SK-N-SH treated with all-trans-retinoic acid at 6 μM for 48 hours (cell line): ENCODE measurements around the gene TPCN1.

Source experiments
- ATAC-seq: fragments of 200-7000 bp; cut with Tn5 transposase; 3 replicates; pipeline ENCODE4 v1.9.1; 2020; ENCODE audit warnings: mild to moderate bottlenecking, moderate library complexity
- ARNTL ChIP-seq: fragments of 450-650 bp; formaldehyde crosslinking; IDR thresholded peaks from 2 replicates; pipeline ENCODE4 v1.5.0; 2020; ENCODE audit warnings: low read depth, mild to moderate bottlenecking, moderate library complexity, borderline replicate concordance
- BACH2 ChIP-seq: fragments of 250-450 bp; sonication (Bioruptor Pico); IDR thresholded peaks from 2 replicates; pipeline ENCODE4 v1.9.0; 2021; ENCODE audit warnings: mild to moderate bottlenecking, borderline replicate concordance
- CREB5 ChIP-seq: fragments of 250-450 bp; sonication (Bioruptor Pico); IDR thresholded peaks from 2 replicates; pipeline ENCODE4 v1.5.1; 2020; ENCODE audit warnings: low read depth, mild to moderate bottlenecking, moderate library complexity
- CSDC2 ChIP-seq: fragments of 250-450 bp; sonication (Bioruptor Pico); IDR thresholded peaks from 2 replicates; pipeline ENCODE4 v1.5.0; 2020; ENCODE audit warnings: mild to moderate bottlenecking, moderate library complexity
- GLIS3 ChIP-seq: fragments of 250-450 bp; sonication (Bioruptor Pico); IDR thresholded peaks from 2 replicates; pipeline ENCODE4 v1.5.0; 2020; ENCODE audit warnings: mild to moderate bottlenecking, moderate library complexity
- ISL1 ChIP-seq: fragments of 250-450 bp; sonication (Bioruptor Pico); IDR thresholded peaks from 2 replicates; pipeline ENCODE4 v2.1.2; 2022; ENCODE audit warnings: mild to moderate bottlenecking, moderate library complexity
- OSR1 ChIP-seq: fragments of 250-450 bp; sonication (Bioruptor Pico); IDR thresholded peaks from 2 replicates; pipeline ENCODE4 v1.8.0; 2022; ENCODE audit warnings: moderate library complexity, mild to moderate bottlenecking, inconsistent platforms
- PATZ1 ChIP-seq: fragments of 250-450 bp; sonication (Bioruptor Pico); IDR thresholded peaks from 2 replicates; pipeline ENCODE4 v1.8.0; 2020; ENCODE audit warnings: mild to moderate bottlenecking, moderate library complexity, borderline replicate concordance
- POU6F1 ChIP-seq: fragments of 250-450 bp; sonication (Bioruptor Pico); IDR thresholded peaks from 2 replicates; pipeline ENCODE4 v1.8.0; 2021; ENCODE audit warnings: low read depth, mild to moderate bottlenecking, moderate library complexity, borderline replicate concordance
- PPARA ChIP-seq: fragments of 250-450 bp; sonication (Bioruptor Pico); IDR thresholded peaks from 2 replicates; pipeline ENCODE4 v1.5.0; 2020; ENCODE audit warnings: mild to moderate bottlenecking, borderline replicate concordance
- RARB ChIP-seq: fragments of 250-450 bp; sonication (Bioruptor Pico); IDR thresholded peaks from 2 replicates; pipeline ENCODE4 v1.8.0; 2021; ENCODE audit warnings: mild to moderate bottlenecking, moderate library complexity
- TCF4 ChIP-seq: fragments of 250-450 bp; sonication (Bioruptor Pico); IDR thresholded peaks from 2 replicates; pipeline ENCODE4 v1.8.0; 2021; ENCODE audit warnings: mild to moderate bottlenecking, moderate library complexity, borderline replicate concordance
- TSHZ2 ChIP-seq: fragments of 250-450 bp; sonication (Bioruptor Pico); IDR thresholded peaks from 2 replicates; pipeline ENCODE4 v1.5.0; 2020; ENCODE audit warnings: mild to moderate bottlenecking, moderate library complexity
- ZC3H10 ChIP-seq: fragments of 250-450 bp; sonication (Bioruptor Pico); IDR thresholded peaks from 2 replicates; pipeline ENCODE4 v1.5.1; 2021; ENCODE audit warnings: mild to moderate bottlenecking, moderate library complexity
- ZFP3 ChIP-seq: fragments of 250-450 bp; sonication (Bioruptor Pico); IDR thresholded peaks from 2 replicates; pipeline ENCODE4 v1.5.0; 2020; ENCODE audit warnings: mild to moderate bottlenecking, moderate library complexity
- ZFP30 ChIP-seq: fragments of 450-650 bp; formaldehyde crosslinking; IDR thresholded peaks from 2 replicates; pipeline ENCODE4 v1.5.0; 2022; ENCODE audit warnings: mild to moderate bottlenecking, moderate library complexity
- ZNF565 ChIP-seq: fragments of 450-650 bp; formaldehyde crosslinking; conservative IDR thresholded peaks from 2 replicates; pipeline ENCODE4 v1.5.0; 2020; ENCODE audit warnings: low read depth, mild to moderate bottlenecking, moderate library complexity
- ZNF70 ChIP-seq: fragments of 450-650 bp; formaldehyde crosslinking; IDR thresholded peaks from 2 replicates; pipeline ENCODE4 v1.5.0; 2020; ENCODE audit warnings: mild to moderate bottlenecking, moderate library complexity
- ZNF8 ChIP-seq: fragments of 450-650 bp; formaldehyde crosslinking; IDR thresholded peaks from 2 replicates; pipeline ENCODE4 v1.5.0; 2020; ENCODE audit warnings: mild to moderate bottlenecking, moderate library complexity
- TF ChIP-seq, protein P1 (sequence below): fragments of 250-450 bp; sonication (Bioruptor Pico); IDR thresholded peaks from 2 replicates; pipeline ENCODE4 v1.5.1; 2021; ENCODE audit warnings: mild to moderate bottlenecking, moderate library complexity

The TPCN1 gene

DNA sequence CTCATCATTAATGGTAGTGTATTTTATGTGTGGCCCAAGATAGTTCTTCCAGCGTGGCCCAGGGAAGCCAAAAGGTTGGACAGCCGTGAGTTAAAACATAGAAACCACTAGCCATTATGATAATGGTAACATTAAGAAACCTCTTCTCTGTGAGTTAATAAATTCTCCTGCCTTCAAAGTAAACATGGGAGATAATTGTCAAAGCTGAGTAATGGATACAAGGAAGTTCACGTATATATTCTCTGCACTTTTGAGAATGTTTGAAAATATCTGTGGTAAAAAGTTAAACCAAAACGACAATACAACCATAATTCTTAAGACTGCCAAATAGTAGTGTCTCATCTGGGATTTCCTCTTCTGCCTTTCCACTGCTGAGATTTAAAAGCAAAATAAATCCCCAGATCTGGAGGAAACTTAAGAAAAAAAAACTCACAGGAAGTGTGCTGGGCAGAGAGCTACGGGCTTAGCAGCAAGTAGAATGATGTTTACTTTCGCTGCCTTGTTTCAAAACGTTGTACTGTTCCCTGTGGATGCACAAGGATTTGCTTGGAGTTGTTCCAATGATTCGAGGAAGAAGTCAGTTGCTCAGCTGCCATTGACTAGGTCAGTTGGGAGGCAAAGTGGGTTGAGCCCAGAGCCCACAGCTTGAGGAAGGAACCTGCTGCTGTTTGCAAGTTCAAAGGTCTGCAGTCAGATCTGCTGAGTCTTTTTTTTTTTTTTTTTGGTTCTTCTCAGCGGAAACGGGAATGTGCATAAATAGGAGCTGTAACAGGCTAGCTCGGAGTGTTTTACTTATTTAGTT is 1.7 kb downstream of the TPCN1 start:
- TF ChIP-seq CSDC2 (CRISPR knock-in tag), result no peak
- TF ChIP-seq ZNF565 (CRISPR knock-in tag), result no peak
- TF ChIP-seq PATZ1 (CRISPR knock-in tag), result no peak
- TF ChIP-seq PPARA (CRISPR knock-in tag), result no peak
- no peak for TF ChIP-seq GLIS3 (CRISPR knock-in tag)
- TF ChIP-seq, protein P1, sequence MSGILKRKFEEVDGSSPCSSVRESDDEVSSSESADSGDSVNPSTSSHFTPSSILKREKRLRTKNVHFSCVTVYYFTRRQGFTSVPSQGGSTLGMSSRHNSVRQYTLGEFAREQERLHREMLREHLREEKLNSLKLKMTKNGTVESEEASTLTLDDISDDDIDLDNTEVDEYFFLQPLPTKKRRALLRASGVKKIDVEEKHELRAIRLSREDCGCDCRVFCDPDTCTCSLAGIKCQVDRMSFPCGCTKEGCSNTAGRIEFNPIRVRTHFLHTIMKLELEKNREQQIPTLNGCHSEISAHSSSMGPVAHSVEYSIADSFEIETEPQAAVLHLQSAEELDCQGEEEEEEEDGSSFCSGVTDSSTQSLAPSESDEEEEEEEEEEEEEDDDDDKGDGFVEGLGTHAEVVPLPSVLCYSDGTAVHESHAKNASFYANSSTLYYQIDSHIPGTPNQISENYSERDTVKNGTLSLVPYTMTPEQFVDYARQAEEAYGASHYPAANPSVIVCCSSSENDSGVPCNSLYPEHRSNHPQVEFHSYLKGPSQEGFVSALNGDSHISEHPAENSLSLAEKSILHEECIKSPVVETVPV (CRISPR knock-in tag), result no peak
- no peak for TF ChIP-seq POU6F1
- no peak for TF ChIP-seq BACH2 (CRISPR knock-in tag)
- no peak for TF ChIP-seq OSR1 (CRISPR knock-in tag)
- TF ChIP-seq CREB5, result no peak
- no peak for TF ChIP-seq RARB (CRISPR knock-in tag)
- no peak for TF ChIP-seq ARNTL (CRISPR knock-in tag)
- TF ChIP-seq ZNF8 (CRISPR knock-in tag), result no peak
- no peak for TF ChIP-seq TSHZ2 (CRISPR knock-in tag)
- TF ChIP-seq ZFP3 (CRISPR knock-in tag), result no peak
- no peak for TF ChIP-seq ISL1 (CRISPR knock-in tag)
- TF ChIP-seq ZNF70, result no peak
- TF ChIP-seq ZC3H10 (CRISPR knock-in tag), result no peak
- TF ChIP-seq ZFP30 (CRISPR knock-in tag), result no peak
- no peak for TF ChIP-seq TCF4
- ATAC-seq, result peak; percentile 6

GRCh38 chr12:113224955-113225354 is 3.7 kb downstream of the TPCN1 start:
- ATAC-seq, result no peak
- TF ChIP-seq BACH2 (CRISPR knock-in tag), result no peak

GRCh38 chr12:113226696-113227568 is 5.7 kb downstream of the TPCN1 start:
- ATAC-seq, result no peak
- no peak for TF ChIP-seq CREB5
- TF ChIP-seq ZNF70, result no peak
- no peak for TF ChIP-seq ZFP3 (CRISPR knock-in tag)
- no peak for TF ChIP-seq BACH2 (CRISPR knock-in tag)
